Peyer's patch (tissue), 4 donors: ENCODE measurements around the gene SAYSD1.

Source experiments
- POLR2A ChIP-seq, 2 donors: fragments of 450-650 bp; IDR thresholded peaks; one replicate each; pipeline ENCODE4 v1.5.1; 2017; ENCODE audit warnings: antibody characterized with exemption in 2 of 2, mild to moderate bottlenecking in 2 of 2, moderate library complexity in 2 of 2
- TF ChIP-seq, protein P1 (sequence below), 6 experiments: fragments of 450-650 bp in 4 of 6; fragments of 200-600 bp in 2 of 6; sonication (generic) in 1 of 6; IDR thresholded peaks; one replicate each; pipeline ENCODE4 v1.5.1; 2017 to 2019; ENCODE audit warnings: antibody characterized with exemption in 6 of 6, mild to moderate bottlenecking in 3 of 6, moderate library complexity in 1 of 6

- TF ChIP-seq, protein P1, sequence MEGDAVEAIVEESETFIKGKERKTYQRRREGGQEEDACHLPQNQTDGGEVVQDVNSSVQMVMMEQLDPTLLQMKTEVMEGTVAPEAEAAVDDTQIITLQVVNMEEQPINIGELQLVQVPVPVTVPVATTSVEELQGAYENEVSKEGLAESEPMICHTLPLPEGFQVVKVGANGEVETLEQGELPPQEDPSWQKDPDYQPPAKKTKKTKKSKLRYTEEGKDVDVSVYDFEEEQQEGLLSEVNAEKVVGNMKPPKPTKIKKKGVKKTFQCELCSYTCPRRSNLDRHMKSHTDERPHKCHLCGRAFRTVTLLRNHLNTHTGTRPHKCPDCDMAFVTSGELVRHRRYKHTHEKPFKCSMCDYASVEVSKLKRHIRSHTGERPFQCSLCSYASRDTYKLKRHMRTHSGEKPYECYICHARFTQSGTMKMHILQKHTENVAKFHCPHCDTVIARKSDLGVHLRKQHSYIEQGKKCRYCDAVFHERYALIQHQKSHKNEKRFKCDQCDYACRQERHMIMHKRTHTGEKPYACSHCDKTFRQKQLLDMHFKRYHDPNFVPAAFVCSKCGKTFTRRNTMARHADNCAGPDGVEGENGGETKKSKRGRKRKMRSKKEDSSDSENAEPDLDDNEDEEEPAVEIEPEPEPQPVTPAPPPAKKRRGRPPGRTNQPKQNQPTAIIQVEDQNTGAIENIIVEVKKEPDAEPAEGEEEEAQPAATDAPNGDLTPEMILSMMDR (IDR thresholded peaks at IDR 0.05), result no peak
- no peak for TF ChIP-seq POLR2A (IDR thresholded peaks at IDR 0.05)
Observed at GRCh38 chr6:39086294-39086693, 28.7 kb downstream of the SAYSD1 start.
